ENCODE data around the gene TRERF1.

Gene TRERF1

GRCh38 chr6:42400061-42400760 is 51.5 kb downstream of the TRERF1 start (continued):
- TF ChIP-seq, protein P1, sequence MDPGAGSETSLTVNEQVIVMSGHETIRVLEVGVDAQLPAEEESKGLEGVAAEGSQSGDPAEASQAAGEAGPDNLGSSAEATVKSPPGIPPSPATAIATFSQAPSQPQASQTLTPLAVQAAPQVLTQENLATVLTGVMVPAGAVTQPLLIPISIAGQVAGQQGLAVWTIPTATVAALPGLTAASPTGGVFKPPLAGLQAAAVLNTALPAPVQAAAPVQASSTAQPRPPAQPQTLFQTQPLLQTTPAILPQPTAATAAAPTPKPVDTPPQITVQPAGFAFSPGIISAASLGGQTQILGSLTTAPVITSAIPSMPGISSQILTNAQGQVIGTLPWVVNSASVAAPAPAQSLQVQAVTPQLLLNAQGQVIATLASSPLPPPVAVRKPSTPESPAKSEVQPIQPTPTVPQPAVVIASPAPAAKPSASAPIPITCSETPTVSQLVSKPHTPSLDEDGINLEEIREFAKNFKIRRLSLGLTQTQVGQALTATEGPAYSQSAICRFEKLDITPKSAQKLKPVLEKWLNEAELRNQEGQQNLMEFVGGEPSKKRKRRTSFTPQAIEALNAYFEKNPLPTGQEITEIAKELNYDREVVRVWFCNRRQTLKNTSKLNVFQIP (CRISPR knock-in tag; IDR thresholded peaks at IDR 0.05; ENCODE audit: borderline replicate concordance, low read depth), result no peak

DNA sequence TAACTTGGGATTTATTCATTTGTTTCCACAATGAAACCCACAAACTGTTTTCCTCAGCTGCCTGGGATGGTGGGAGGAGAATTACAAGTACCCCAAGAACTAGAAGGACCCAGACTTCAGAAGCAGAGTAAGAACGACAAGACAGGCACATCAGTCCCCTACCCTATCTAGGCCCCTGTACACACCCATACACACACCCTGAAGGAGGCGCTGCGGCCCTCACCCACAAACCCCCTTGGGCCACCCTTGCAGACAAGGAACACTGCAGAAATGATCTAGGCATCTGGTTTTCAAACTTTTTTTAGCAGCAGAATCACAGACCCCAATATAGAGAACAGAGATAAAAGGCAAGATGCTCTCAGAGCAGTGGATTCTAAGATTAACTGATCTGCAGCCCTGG is 55.0 kb downstream of the TRERF1 start:
- no peak for TF ChIP-seq GLIS3 (CRISPR knock-in tag; IDR thresholded peaks at IDR 0.05)
- TF ChIP-seq, protein P2, sequence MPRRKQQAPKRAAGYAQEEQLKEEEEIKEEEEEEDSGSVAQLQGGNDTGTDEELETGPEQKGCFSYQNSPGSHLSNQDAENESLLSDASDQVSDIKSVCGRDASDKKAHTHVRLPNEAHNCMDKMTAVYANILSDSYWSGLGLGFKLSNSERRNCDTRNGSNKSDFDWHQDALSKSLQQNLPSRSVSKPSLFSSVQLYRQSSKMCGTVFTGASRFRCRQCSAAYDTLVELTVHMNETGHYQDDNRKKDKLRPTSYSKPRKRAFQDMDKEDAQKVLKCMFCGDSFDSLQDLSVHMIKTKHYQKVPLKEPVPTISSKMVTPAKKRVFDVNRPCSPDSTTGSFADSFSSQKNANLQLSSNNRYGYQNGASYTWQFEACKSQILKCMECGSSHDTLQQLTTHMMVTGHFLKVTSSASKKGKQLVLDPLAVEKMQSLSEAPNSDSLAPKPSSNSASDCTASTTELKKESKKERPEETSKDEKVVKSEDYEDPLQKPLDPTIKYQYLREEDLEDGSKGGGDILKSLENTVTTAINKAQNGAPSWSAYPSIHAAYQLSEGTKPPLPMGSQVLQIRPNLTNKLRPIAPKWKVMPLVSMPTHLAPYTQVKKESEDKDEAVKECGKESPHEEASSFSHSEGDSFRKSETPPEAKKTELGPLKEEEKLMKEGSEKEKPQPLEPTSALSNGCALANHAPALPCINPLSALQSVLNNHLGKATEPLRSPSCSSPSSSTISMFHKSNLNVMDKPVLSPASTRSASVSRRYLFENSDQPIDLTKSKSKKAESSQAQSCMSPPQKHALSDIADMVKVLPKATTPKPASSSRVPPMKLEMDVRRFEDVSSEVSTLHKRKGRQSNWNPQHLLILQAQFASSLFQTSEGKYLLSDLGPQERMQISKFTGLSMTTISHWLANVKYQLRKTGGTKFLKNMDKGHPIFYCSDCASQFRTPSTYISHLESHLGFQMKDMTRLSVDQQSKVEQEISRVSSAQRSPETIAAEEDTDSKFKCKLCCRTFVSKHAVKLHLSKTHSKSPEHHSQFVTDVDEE (CRISPR knock-in tag; IDR thresholded peaks at IDR 0.05), result no peak
- TF ChIP-seq, protein P1 (CRISPR knock-in tag; IDR thresholded peaks at IDR 0.05; ENCODE audit: borderline replicate concordance, low read depth), result no peak
- no peak for TF ChIP-seq ISL1 (CRISPR knock-in tag; IDR thresholded peaks at IDR 0.05)
- TF ChIP-seq ZNF70 (CRISPR knock-in tag; IDR thresholded peaks at IDR 0.05), result no peak
- TF ChIP-seq ZNF565 (CRISPR knock-in tag; conservative IDR thresholded peaks at IDR 0.05; ENCODE audit: low read depth), result no peak
- TF ChIP-seq ZNF8 (CRISPR knock-in tag; IDR thresholded peaks at IDR 0.05), result no peak
- TF ChIP-seq ESRRG (CRISPR knock-in tag; IDR thresholded peaks at IDR 0.05), result no peak
- no peak for TF ChIP-seq RARB (CRISPR knock-in tag; IDR thresholded peaks at IDR 0.05)
- no peak for TF ChIP-seq PATZ1 (CRISPR knock-in tag; IDR thresholded peaks at IDR 0.05; ENCODE audit: borderline replicate concordance)
- no peak for TF ChIP-seq ARNTL (CRISPR knock-in tag; IDR thresholded peaks at IDR 0.05; ENCODE audit: borderline replicate concordance, low read depth)
- TF ChIP-seq CSDC2 (CRISPR knock-in tag; IDR thresholded peaks at IDR 0.05), result no peak
- no peak for TF ChIP-seq ZFP3 (CRISPR knock-in tag; IDR thresholded peaks at IDR 0.05)
- TF ChIP-seq PPARA (CRISPR knock-in tag; IDR thresholded peaks at IDR 0.05; ENCODE audit: borderline replicate concordance), result no peak
- TF ChIP-seq TOX (CRISPR knock-in tag; IDR thresholded peaks at IDR 0.05; ENCODE audit: borderline replicate concordance), result no peak
- no peak for TF ChIP-seq CREB5 (CRISPR knock-in tag; IDR thresholded peaks at IDR 0.05; ENCODE audit: low read depth)
- TF ChIP-seq SNAI2 (CRISPR knock-in tag; IDR thresholded peaks at IDR 0.05), result no peak
- TF ChIP-seq BACH2 (CRISPR knock-in tag; IDR thresholded peaks at IDR 0.05; ENCODE audit: borderline replicate concordance), result no peak
- no peak for TF ChIP-seq ZC3H10 (CRISPR knock-in tag; IDR thresholded peaks at IDR 0.05)
- ATAC-seq, result no peak

DNA sequence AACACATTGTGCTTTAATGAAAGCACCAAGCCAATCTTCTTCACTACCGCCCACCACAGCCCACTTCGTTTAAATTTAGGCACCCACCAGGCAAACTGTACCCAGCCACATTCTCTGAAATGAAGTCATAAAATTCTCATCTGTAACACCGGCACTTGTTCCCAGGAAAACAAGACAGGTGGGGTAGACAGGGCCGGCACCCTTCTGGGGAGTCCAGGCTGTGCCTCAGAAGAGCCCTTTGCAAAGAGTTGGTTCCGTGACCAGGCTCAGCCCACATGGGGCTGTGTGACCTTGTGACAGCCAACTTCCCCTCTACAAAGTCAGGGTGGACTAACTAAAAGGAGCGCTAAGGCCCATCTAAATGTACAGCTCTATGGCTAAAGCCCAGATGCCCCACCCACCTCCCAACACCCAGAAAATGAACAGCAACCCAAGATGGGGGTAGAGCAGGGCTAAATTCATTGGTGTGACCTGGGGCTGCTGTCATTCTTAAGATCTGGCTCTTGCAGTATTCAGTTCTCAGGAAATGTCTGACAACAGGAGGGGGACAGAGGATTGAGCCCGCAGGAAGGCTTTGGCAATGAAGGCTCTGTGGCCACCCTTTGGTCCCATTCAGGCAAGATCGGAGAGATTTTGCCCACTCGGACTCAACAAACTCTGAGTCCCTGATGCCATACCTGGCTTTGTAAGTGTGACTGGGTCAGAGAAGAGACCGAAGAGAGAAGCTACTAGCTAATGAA is 56.7 kb downstream of the TRERF1 start:
- ATAC-seq, result no peak
- TF ChIP-seq, protein P3, sequence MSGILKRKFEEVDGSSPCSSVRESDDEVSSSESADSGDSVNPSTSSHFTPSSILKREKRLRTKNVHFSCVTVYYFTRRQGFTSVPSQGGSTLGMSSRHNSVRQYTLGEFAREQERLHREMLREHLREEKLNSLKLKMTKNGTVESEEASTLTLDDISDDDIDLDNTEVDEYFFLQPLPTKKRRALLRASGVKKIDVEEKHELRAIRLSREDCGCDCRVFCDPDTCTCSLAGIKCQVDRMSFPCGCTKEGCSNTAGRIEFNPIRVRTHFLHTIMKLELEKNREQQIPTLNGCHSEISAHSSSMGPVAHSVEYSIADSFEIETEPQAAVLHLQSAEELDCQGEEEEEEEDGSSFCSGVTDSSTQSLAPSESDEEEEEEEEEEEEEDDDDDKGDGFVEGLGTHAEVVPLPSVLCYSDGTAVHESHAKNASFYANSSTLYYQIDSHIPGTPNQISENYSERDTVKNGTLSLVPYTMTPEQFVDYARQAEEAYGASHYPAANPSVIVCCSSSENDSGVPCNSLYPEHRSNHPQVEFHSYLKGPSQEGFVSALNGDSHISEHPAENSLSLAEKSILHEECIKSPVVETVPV (CRISPR knock-in tag; IDR thresholded peaks at IDR 0.05), result no peak
- TF ChIP-seq ARNTL (CRISPR knock-in tag; IDR thresholded peaks at IDR 0.05; ENCODE audit: borderline replicate concordance, low read depth) (no peak), CREB5 (CRISPR knock-in tag; IDR thresholded peaks at IDR 0.05; ENCODE audit: low read depth) (no peak)
